HG02610 (cell line): ENCODE results near the gene GAS2.

Experiments used
- ATAC-seq: cut with Tn5 transposase; IDR thresholded peaks from one replicate; pipeline ENCODE4 v1.9.1; 2021; ENCODE audit warnings: mild to moderate bottlenecking, moderate library complexity; ENCODE audit not compliant: unreplicated experiment

Gene GAS2

GRCh38 chr11:22859756-22860155 is 193.3 kb downstream of the GAS2 start:
- ATAC-seq = no peak

GRCh38 chr11:22860241-22860640 is 193.8 kb downstream of the GAS2 start, which contains the start of gene CCDC179:
CCDC179 (minus strand) TSS chr11:22860474; CDS start chr11:22860421, 53 bp downstream.
- no peak for ATAC-seq
